Kidney epithelial cell (primary cell): ENCODE results near the gene SLC48A1. TPM values are rescaled to one million over a fixed set of nuclear protein-coding genes. Genes with fewer than 3 reads are reported as not detected.

Experiments used
- DNase-seq: peaks from one replicate; pipeline ENCODE4 v3.0.0-alpha.2; 2010; ENCODE audit warnings: low read depth
- H3K27me3 ChIP-seq: 2 replicates; pipeline ENCODE4 v1.6.0; 2011; ENCODE audit warnings: low read length; ENCODE audit not compliant: control insufficient read depth, insufficient read depth
- H3K36me3 ChIP-seq: 2 replicates; pipeline ENCODE4 v1.5.1; 2011; ENCODE audit warnings: low read length; ENCODE audit not compliant: control insufficient read depth, insufficient read depth
- H3K4me3 ChIP-seq: 2 replicates; pipeline ENCODE4 v1.5.1; 2011; ENCODE audit warnings: low read depth, mild to moderate bottlenecking, control low read depth, low read length
- total RNA-seq: library from RNA; depleted of rRNA; stranded (reverse); fragments of >200 nt; gene quantifications from 2 replicates; pipeline ENCODE4 v1.2.3, GENCODE V29; 2015
- TF ChIP-seq, protein P1 (sequence below): IDR thresholded peaks from 2 replicates; pipeline ENCODE4 v1.5.1; 2011; ENCODE audit warnings: mild to moderate bottlenecking, moderate library complexity, low read length, control low read depth, inconsistent platforms; ENCODE audit not compliant: insufficient read depth, poor library complexity, severe bottlenecking

SLC48A1 gene
- total RNA-seq, 1 donor from 2014 or later, result 26.5 TPM

DNA sequence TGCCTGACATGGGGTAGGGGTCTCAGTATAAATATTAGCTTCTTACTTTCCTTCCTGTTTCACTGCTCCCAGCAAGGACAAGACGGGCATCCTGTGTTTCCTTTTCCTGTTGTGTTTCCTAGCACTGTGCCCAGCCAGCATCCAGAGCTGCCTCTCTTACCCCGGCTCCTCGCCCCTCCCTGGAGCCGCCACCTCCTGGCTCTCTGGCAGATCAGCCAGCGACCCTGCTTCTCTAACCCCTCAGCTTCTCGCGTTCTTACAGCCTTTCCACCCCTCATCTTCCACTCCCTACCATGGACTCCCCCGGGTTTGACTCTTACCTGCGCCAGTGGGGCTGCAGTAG lies 28.8 kb downstream of the SLC48A1 start:
- Histone ChIP-seq H3K36me3 (peaks cover 3% of the 10 kb centered on the region), H3K27me3 (no peaks in the 10 kb centered on the region), H3K4me3 (no peak overlapping the region)
- DNase-seq, result no peak
- TF ChIP-seq, protein P1, sequence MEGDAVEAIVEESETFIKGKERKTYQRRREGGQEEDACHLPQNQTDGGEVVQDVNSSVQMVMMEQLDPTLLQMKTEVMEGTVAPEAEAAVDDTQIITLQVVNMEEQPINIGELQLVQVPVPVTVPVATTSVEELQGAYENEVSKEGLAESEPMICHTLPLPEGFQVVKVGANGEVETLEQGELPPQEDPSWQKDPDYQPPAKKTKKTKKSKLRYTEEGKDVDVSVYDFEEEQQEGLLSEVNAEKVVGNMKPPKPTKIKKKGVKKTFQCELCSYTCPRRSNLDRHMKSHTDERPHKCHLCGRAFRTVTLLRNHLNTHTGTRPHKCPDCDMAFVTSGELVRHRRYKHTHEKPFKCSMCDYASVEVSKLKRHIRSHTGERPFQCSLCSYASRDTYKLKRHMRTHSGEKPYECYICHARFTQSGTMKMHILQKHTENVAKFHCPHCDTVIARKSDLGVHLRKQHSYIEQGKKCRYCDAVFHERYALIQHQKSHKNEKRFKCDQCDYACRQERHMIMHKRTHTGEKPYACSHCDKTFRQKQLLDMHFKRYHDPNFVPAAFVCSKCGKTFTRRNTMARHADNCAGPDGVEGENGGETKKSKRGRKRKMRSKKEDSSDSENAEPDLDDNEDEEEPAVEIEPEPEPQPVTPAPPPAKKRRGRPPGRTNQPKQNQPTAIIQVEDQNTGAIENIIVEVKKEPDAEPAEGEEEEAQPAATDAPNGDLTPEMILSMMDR, result no peak

DNA sequence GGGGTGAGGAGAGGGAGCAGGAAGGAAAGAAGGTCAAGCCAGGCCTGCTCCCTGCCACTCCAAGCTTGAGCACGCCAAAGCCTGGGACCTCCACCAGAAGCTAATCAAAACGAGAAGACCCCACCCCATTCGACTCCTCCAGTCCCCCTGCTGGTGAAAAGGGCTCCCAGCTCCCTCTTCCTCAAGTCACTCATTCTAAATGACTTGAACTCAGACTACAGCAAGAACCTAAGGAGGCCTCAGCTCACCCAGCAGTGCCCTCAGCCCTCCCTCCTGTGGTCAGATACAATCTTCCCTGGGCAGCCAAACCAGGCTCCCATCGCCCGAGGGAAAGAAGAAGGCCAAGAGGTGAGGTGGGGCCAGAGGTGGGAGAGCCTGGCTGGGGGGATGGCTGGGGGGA lies 29.3 kb downstream of the SLC48A1 start:
- DNase-seq, result no peak
- TF ChIP-seq, protein P1, result peak; percentile 35
- Histone ChIP-seq H3K36me3 (peaks cover 3% of the 10 kb centered on the region), H3K27me3 (no peaks in the 10 kb centered on the region), H3K4me3 (no peak overlapping the region)

- Histone ChIP-seq H3K27me3 (no peaks in the 10 kb centered on the region), H3K36me3 (peaks cover 2% of the 10 kb centered on the region), H3K4me3 (no peak overlapping the region)
- no peak for DNase-seq
- TF ChIP-seq, protein P1, result no peak
These were observed 30.3 kb downstream of the SLC48A1 start for GRCh38 chr12:47803191-47803875.

GRCh38 chr12:47804171-47804570 lies 31.1 kb downstream of the SLC48A1 start:
- no peak for DNase-seq
- Histone ChIP-seq H3K4me3 (no peak overlapping the region), H3K27me3 (no peaks in the 10 kb centered on the region), H3K36me3 (no peaks in the 10 kb centered on the region)
- TF ChIP-seq, protein P1, result no peak

DNA sequence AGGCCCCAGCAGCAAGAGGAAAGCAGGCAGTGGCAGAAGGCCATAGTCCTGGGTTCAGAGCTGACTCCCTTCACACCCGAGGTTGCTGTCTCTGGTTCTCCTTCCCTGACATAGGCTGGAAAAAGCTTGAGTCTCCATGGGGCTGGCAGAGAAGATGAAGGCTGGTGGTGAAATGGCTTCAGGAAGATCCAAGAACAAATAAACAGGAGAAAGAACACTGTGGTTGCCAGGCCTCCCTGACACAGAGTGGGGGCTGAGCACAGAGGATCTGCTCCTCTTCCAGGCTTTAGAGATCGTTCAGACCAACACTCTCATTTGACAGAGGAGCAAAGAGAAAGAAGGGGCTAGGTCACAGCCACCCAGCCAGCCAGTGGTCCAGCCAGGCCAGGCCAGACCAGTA lies 32.4 kb downstream of the SLC48A1 start:
- H3K27me3 ChIP-seq, result no peaks in the 10 kb centered on the region
- TF ChIP-seq, protein P1, result no peak
- H3K36me3 ChIP-seq, result no peaks in the 10 kb centered on the region
- DNase-seq, result no peak
- H3K4me3 ChIP-seq, result no peak overlapping the region

DNA sequence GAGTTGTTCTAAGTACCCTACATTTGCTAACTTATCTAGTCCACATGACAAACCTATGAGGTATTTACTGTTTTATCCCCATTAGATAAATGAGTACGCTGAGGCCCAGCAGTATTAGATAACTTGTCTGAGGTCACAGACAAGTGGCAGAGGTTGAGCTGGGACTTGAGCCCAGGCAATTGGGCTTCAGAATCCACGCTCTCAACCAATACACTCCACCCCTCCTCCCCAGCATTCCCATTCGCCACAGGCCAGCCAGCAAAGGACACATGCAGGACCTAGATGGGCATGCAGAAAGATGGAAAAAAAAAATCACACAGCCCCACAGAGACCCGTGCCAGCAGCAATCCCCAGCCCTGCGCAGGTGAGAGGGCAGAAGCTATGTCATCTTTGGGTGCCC lies 34.3 kb downstream of the SLC48A1 start:
- Histone ChIP-seq H3K36me3 (no peaks in the 10 kb centered on the region), H3K4me3 (no peak overlapping the region), H3K27me3 (no peaks in the 10 kb centered on the region)
- no peak for DNase-seq
- TF ChIP-seq, protein P1, result no peak
